GM19438 (cell line): ENCODE results near the gene CACHD1.

Source experiments
- ATAC-seq: cut with Tn5 transposase; IDR thresholded peaks from one replicate; pipeline ENCODE4 v1.9.1; 2021; ENCODE audit warnings: low read depth; ENCODE audit not compliant: unreplicated experiment

CACHD1 gene

GRCh38 chr1:64519901-64520300 is 50.0 kb downstream of the CACHD1 start:
- no peak for ATAC-seq

GRCh38 chr1:64522740-64523139 is 52.8 kb downstream of the CACHD1 start:
- ATAC-seq, result no peak

GRCh38 chr1:64523413-64524337 is 53.7 kb downstream of the CACHD1 start:
- ATAC-seq, result no peak

- ATAC-seq, result no peak
These were observed 54.7 kb downstream of the CACHD1 start for GRCh38 chr1:64524614-64525013.

- no peak for ATAC-seq
These were observed 55.3 kb downstream of the CACHD1 start for GRCh38 chr1:64525116-64525686.

GRCh38 chr1:64526312-64526711 is 56.4 kb downstream of the CACHD1 start:
- ATAC-seq, result no peak

- no peak for ATAC-seq
These were observed 57.2 kb downstream of the CACHD1 start for GRCh38 chr1:64527165-64527564.

GRCh38 chr1:64527786-64528185 is 57.9 kb downstream of the CACHD1 start:
- no peak for ATAC-seq

GRCh38 chr1:64530969-64531692 is 61.2 kb downstream of the CACHD1 start:
- ATAC-seq, result no peak

- no peak for ATAC-seq
These were observed 62.7 kb downstream of the CACHD1 start for GRCh38 chr1:64532646-64533045.

GRCh38 chr1:64535938-64536835 is 66.3 kb downstream of the CACHD1 start:
- ATAC-seq, result no peak

GRCh38 chr1:64536836-64537490 is 67.0 kb downstream of the CACHD1 start:
- ATAC-seq, result no peak

- ATAC-seq, result no peak
These were observed 68.0 kb downstream of the CACHD1 start for GRCh38 chr1:64537942-64538341.

- no peak for ATAC-seq
These were observed 68.5 kb downstream of the CACHD1 start for GRCh38 chr1:64538389-64538788.

- no peak for ATAC-seq
These were observed 69.4 kb downstream of the CACHD1 start for GRCh38 chr1:64539289-64539688.

GRCh38 chr1:64539781-64540218 is 69.9 kb downstream of the CACHD1 start:
- no peak for ATAC-seq

- no peak for ATAC-seq
These were observed 70.4 kb downstream of the CACHD1 start for GRCh38 chr1:64540265-64540791.

GRCh38 chr1:64542118-64542517 is 72.2 kb downstream of the CACHD1 start:
- no peak for ATAC-seq

GRCh38 chr1:64543831-64544230 is 73.9 kb downstream of the CACHD1 start:
- no peak for ATAC-seq
